ENCODE measurements around the gene DDR2. TPM values are rescaled to one million over a fixed set of nuclear protein-coding genes. Genes with fewer than 3 reads are reported as not detected.

The DDR2 gene
- total RNA-seq, 2 donors from 2014 or later, result 75.1 to 80.3 TPM

- DNase-seq (no peak), ATAC-seq (no peak)
- intact Hi-C loops (cut with DNase I), result no loop called here
Measured at GRCh38 chr1:162626761-162627160, 5.5 kb upstream of the DDR2 start.

GRCh38 chr1:162627662-162628296, 4.5 kb upstream of the DDR2 start:
- ATAC-seq (no peak), DNase-seq (no peak)
- intact Hi-C loops (cut with DNase I), result no loop called here

- DNase-seq (no peak), ATAC-seq (no peak)
- intact Hi-C loops (cut with DNase I), result no loop called here
Measured at GRCh38 chr1:162629077-162629627, 3.1 kb upstream of the DDR2 start.

GRCh38 chr1:162629651-162630050, 2.6 kb upstream of the DDR2 start:
- intact Hi-C loops (cut with DNase I), result loop anchor here in 1 of 2 donors (5.0 kb wide), 1 partner anchor 58 kb away; no protein-coding TSS in a partner anchor
- ATAC-seq (no peak), DNase-seq (no peak)

- intact Hi-C loops (cut with DNase I), result loop anchor here in 1 of 2 donors (5.0 kb wide), 1 partner anchor 56 kb away; no protein-coding TSS in a partner anchor
- ATAC-seq (peak; percentile 86 to 89), DNase-seq (peak; percentile 42)
Measured at GRCh38 chr1:162631546-162632191, 595 bp upstream of the DDR2 start.

- ATAC-seq (peak; percentile 4 to 24), DNase-seq (no peak)
- intact Hi-C loops (cut with DNase I), result loop anchor here in 1 of 2 donors (5.0 kb wide), 1 partner anchor 55 kb away; no protein-coding TSS in a partner anchor
Measured at GRCh38 chr1:162632698-162633080, 425 bp downstream of the DDR2 start.

- intact Hi-C loops (cut with DNase I), result loop anchor here in 1 of 2 donors (5.0 kb wide), 1 partner anchor 54 kb away; no protein-coding TSS in a partner anchor
- DNase-seq (no peak), ATAC-seq (peak; percentile 40 to 62)
Measured at GRCh38 chr1:162633081-162633762, 958 bp downstream of the DDR2 start.

- ATAC-seq (no peak), DNase-seq (no peak)
- intact Hi-C loops (cut with DNase I), result no loop called here
Measured at GRCh38 chr1:162635418-162635817, 3.2 kb downstream of the DDR2 start.

- DNase-seq, result no peak
- ATAC-seq, result no peak
- intact Hi-C loops (cut with DNase I), result no loop called here
Measured at GRCh38 chr1:162639718-162640117, 7.5 kb downstream of the DDR2 start.

GRCh38 chr1:162641114-162641513, 8.8 kb downstream of the DDR2 start:
- intact Hi-C loops (cut with DNase I), result no loop called here
- ATAC-seq (no peak), DNase-seq (no peak)

GRCh38 chr1:162644986-162645314, 12.7 kb downstream of the DDR2 start:
- intact Hi-C loops (cut with DNase I), result no loop called here
- DNase-seq (no peak), ATAC-seq (no peak)

GRCh38 chr1:162645666-162646065, 13.4 kb downstream of the DDR2 start:
- no peak for DNase-seq
- intact Hi-C loops (cut with DNase I), result no loop called here
- ATAC-seq, result no peak

- intact Hi-C loops (cut with DNase I), result no loop called here
- ATAC-seq, result no peak
Measured at GRCh38 chr1:162649583-162649982, 17.3 kb downstream of the DDR2 start.

GRCh38 chr1:162654915-162655620, 22.8 kb downstream of the DDR2 start:
- no peak for DNase-seq
- intact Hi-C loops (cut with DNase I), result no loop called here
- ATAC-seq, result no peak

More at GRCh38 chr1:162649583-162649982, 17.3 kb downstream of the DDR2 start:
- DNase-seq, result no peak

GRCh38 chr1:162656266-162656665, 24.0 kb downstream of the DDR2 start:
- DNase-seq (no peak), ATAC-seq (no peak)
- intact Hi-C loops (cut with DNase I), result no loop called here

GRCh38 chr1:162660574-162660973, 28.3 kb downstream of the DDR2 start:
- no peak for ATAC-seq
- intact Hi-C loops (cut with DNase I), result no loop called here
- no peak for DNase-seq

- ATAC-seq (no peak), DNase-seq (no peak)
- intact Hi-C loops (cut with DNase I), result no loop called here
Measured at GRCh38 chr1:162661336-162661735, 29.1 kb downstream of the DDR2 start.

- DNase-seq (no peak), ATAC-seq (no peak)
- intact Hi-C loops (cut with DNase I), result no loop called here
Measured at GRCh38 chr1:162662013-162662412, 29.7 kb downstream of the DDR2 start.

- intact Hi-C loops (cut with DNase I), result no loop called here
- ATAC-seq (no peak), DNase-seq (no peak)
Measured at GRCh38 chr1:162663086-162663485, 30.8 kb downstream of the DDR2 start.
